GM23248 (cell line): ENCODE results near the gene PET100. TPM values are rescaled to one million over a fixed set of nuclear protein-coding genes. Genes with fewer than 3 reads are reported as not detected.

Source experiments
- DNase-seq: peaks from one replicate; pipeline ENCODE4 v3.0.0-alpha.2; 2015
- H2AFZ ChIP-seq: fragments of 200-600 bp; sonication (generic); 2 replicates; pipeline ENCODE4 v1.6.1; 2016; ENCODE audit warnings: antibody characterized with exemption
- H3F3A ChIP-seq: fragments of 200-600 bp; sonication (generic); 2 replicates; pipeline ENCODE4 v1.6.1; 2016; ENCODE audit warnings: mild to moderate bottlenecking, antibody characterized with exemption, mixed run types; ENCODE audit not compliant: insufficient read depth
- H3K27ac ChIP-seq: fragments of 200-600 bp; sonication (generic); 2 replicates; pipeline ENCODE4 v1.5.1; 2016; ENCODE audit warnings: mild to moderate bottlenecking
- H3K27me3 ChIP-seq: fragments of 200-600 bp; sonication (generic); replicated peaks from 2 replicates; pipeline ENCODE4 v1.6.1; 2016; ENCODE audit warnings: mild to moderate bottlenecking; ENCODE audit not compliant: insufficient read depth
- H3K36me3 ChIP-seq: fragments of 200-600 bp; sonication (generic); 2 replicates; pipeline ENCODE4 v1.6.1; 2016; ENCODE audit warnings: low read depth, mild to moderate bottlenecking
- H3K4me1 ChIP-seq: fragments of 200-600 bp; sonication (generic); 2 replicates; pipeline ENCODE4 v1.6.1; 2016; ENCODE audit warnings: mild to moderate bottlenecking; ENCODE audit not compliant: insufficient read depth
- H3K4me2 ChIP-seq: fragments of 200-600 bp; sonication (generic); one replicate; pipeline ENCODE4 v1.6.1; 2016; ENCODE audit warnings: mild to moderate bottlenecking; ENCODE audit not compliant: unreplicated experiment
- H3K4me3 ChIP-seq: fragments of 200-600 bp; sonication (generic); 2 replicates; pipeline ENCODE4 v1.5.1; 2016; ENCODE audit warnings: mild to moderate bottlenecking
- H3K79me2 ChIP-seq: fragments of 200-600 bp; sonication (generic); 2 replicates; pipeline ENCODE4 v1.6.1; 2016; ENCODE audit warnings: mild to moderate bottlenecking; ENCODE audit not compliant: insufficient read depth
- H3K9ac ChIP-seq: fragments of 200-600 bp; sonication (generic); 2 replicates; pipeline ENCODE4 v1.6.1; 2016; ENCODE audit warnings: mild to moderate bottlenecking
- H3K9me2 ChIP-seq: fragments of 200-600 bp; sonication (generic); 2 replicates; pipeline ENCODE4 v1.6.1; 2016; ENCODE audit warnings: mixed run types, mild to moderate bottlenecking, moderate library complexity; ENCODE audit not compliant: insufficient read depth
- H3K9me3 ChIP-seq: fragments of 200-600 bp; sonication (generic); one replicate; pipeline ENCODE4 v1.6.1; 2017; ENCODE audit warnings: low read depth
- H4K20me1 ChIP-seq: fragments of 200-600 bp; sonication (generic); 2 replicates; pipeline ENCODE4 v1.6.0; 2016; ENCODE audit not compliant: insufficient read depth
- EZH2 ChIP-seq: fragments of 200-600 bp; sonication (generic); IDR thresholded peaks from 2 replicates; pipeline ENCODE4 v1.6.1; 2018; ENCODE audit warnings: antibody characterized with exemption, mild to moderate bottlenecking; ENCODE audit not compliant: insufficient read depth, poor library complexity, severe bottlenecking
- EZH2phosphoT487 ChIP-seq: fragments of 200-600 bp; sonication (generic); IDR thresholded peaks from 2 replicates; pipeline ENCODE4 v1.6.1; 2018; ENCODE audit warnings: antibody characterized with exemption, moderate library complexity, mild to moderate bottlenecking, low read depth; ENCODE audit not compliant: insufficient read depth
- WGBS, 2 experiments: methylation state at CpG; one replicate each; pipeline ENCODE4 v1.1.6; 2015 to 2017; ENCODE audit warnings: low lambda C conversion rate in 2 of 2, low coverage in 1 of 2; ENCODE audit errors: missing lambda C conversion rate in 2 of 2; 5-methylcytosine and 5-hydroxymethylcytosine counted together
- in situ Hi-C: fragments of 300-500 bp; cut with MboI; formaldehyde crosslinking; loops from 2 replicates; pipeline ENCODE4 v1.15.0; 2020
- polyA plus RNA-seq: library from polyadenylated mRNA; unstranded; fragments of >200 nt; fragmentation: Nextera tagmentation; extraction: Ambion mirVana; gene quantifications from 2 replicates; pipeline ENCODE4 v1.2.1, GENCODE V29; 2016
- total RNA-seq: library from RNA; depleted of rRNA; stranded (reverse); fragments of >200 nt; shearing (Covaris generic); gene quantifications from 2 replicates; pipeline ENCODE4 v1.2.3, GENCODE V29; 2014

The PET100 gene
- total and polyA plus RNA-seq, 2 experiments from 2014 or later: 13.5 to 199 TPM

DNA sequence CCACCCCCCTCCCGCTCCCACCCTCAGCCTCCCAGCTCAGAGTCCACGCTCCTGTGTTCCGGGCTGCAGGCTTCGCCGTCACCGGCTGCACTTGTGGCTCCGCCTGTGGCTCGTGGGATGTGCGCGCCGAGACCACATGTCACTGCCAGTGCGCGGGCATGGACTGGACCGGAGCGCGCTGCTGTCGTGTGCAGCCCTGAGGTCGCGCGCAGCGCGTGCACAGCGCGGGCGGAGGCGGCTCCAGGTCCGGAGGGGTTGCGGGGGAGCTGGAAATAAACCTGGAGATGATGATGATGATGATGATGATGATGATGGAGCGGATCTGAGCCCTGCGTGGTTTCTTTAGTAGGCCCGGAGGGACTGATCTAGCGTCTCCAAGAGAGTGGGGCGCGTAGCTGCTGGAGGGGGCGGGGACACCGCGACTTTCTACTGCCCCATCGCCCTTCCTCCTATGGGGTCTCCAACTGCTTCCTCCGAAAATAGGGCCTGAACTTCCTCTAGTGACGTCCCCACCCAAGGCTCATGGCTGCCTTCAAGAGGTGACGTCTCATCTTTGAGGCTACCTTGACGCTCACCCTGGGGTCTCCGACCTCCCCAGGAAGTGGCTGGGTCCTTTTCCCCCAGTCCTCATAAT lies 40.7 kb downstream of the PET100 start:
- no peak overlapping the region for H3K4me2 ChIP-seq
- whole genome bisulfite sequencing, 2 experiments: 3% methylated on average over 38 to 40 of the region's 43 CpGs
- no peaks in the 10 kb centered on the region for H3K36me3 ChIP-seq
- no peaks in the 10 kb centered on the region for H3K9me2 ChIP-seq
- no peaks in the 10 kb centered on the region for H3K4me1 ChIP-seq
- no peak overlapping the region for H3K27ac ChIP-seq
- DNase-seq: peak; percentile 37
- H3K27me3 ChIP-seq: peaks cover 6% of the 10 kb centered on the region
- no peak overlapping the region for H2AFZ ChIP-seq
- no peak overlapping the region for H3K9ac ChIP-seq
- no peaks in the 10 kb centered on the region for H3K79me2 ChIP-seq
- no peaks in the 10 kb centered on the region for H3F3A ChIP-seq
- in situ Hi-C loops: loop anchor here (10.0 kb wide), 1 partner anchor 105 kb away; no protein-coding TSS in a partner anchor
- H4K20me1 ChIP-seq: no peaks in the 10 kb centered on the region
- no peak overlapping the region for H3K4me3 ChIP-seq
- TF ChIP-seq EZH2 (no peak), EZH2phosphoT487 (no peak)
- no peaks in the 10 kb centered on the region for H3K9me3 ChIP-seq

DNA sequence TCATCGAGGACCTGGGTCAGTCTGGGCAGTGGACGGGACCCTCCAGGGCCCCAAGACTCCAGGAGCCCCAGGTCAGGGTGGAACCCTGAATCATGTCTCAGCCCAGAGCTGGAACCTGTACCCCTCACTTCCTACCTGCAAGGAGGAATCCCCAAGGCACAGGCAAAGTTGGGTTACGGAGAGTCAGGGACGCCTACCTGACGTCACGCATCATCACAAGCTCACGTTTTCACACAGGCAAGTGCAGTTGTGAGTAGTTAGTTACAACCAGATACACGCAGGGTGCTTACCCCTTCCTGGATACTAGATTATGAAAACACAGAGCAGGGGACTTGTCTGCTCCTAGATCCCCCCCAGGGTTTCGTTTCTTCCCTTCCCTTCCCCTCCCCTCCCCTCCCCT lies 41.2 kb downstream of the PET100 start:
- H3K4me3 ChIP-seq: no peak overlapping the region
- 41 to 42% methylated on average over 8 to 9 of the region's 9 CpGs for WGBS, 2 experiments
- no peak overlapping the region for H3K4me2 ChIP-seq
- H3K27ac ChIP-seq: no peak overlapping the region
- H3K9ac ChIP-seq: no peak overlapping the region
- H3F3A ChIP-seq: no peaks in the 10 kb centered on the region
- H3K36me3 ChIP-seq: no peaks in the 10 kb centered on the region
- peaks cover 8% of the 10 kb centered on the region for H3K27me3 ChIP-seq
- no peaks in the 10 kb centered on the region for H3K9me3 ChIP-seq
- H2AFZ ChIP-seq: no peak overlapping the region
- H3K79me2 ChIP-seq: no peaks in the 10 kb centered on the region
- in situ Hi-C loops: loop anchor here (10.0 kb wide), 1 partner anchor 106 kb away; no protein-coding TSS in a partner anchor
- TF ChIP-seq EZH2phosphoT487: no peak
- no peak for TF ChIP-seq EZH2
- no peaks in the 10 kb centered on the region for H3K9me2 ChIP-seq
- H3K4me1 ChIP-seq: no peaks in the 10 kb centered on the region
- H4K20me1 ChIP-seq: no peaks in the 10 kb centered on the region
- DNase-seq: no peak

DNA sequence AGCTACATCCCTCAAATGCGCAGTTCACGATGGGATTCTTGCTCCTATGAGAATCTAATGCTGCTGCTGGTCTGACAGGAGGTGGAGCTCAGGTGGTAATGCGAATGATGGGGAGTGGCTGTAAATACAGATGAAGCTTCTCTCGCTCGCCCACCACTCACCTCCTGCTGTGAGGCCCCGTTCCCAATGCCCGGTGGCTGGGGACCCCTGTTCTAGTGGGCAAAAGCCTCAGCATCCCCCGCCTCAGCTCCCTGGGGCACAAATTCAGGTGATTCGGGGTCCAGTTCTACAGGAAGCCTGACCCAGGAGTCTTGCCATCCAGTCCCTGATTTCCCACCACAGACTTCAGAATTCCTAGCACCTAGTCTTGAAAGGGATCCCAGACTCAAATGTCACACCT lies 42.9 kb downstream of the PET100 start:
- no peak overlapping the region for H3K4me2 ChIP-seq
- H3K4me1 ChIP-seq: no peaks in the 10 kb centered on the region
- H3K9me2 ChIP-seq: no peaks in the 10 kb centered on the region
- no peak overlapping the region for H2AFZ ChIP-seq
- no peaks in the 10 kb centered on the region for H3K36me3 ChIP-seq
- no peak overlapping the region for H3K27ac ChIP-seq
- H3F3A ChIP-seq: no peaks in the 10 kb centered on the region
- H3K27me3 ChIP-seq: peaks cover 12% of the 10 kb centered on the region
- H3K9me3 ChIP-seq: no peaks in the 10 kb centered on the region
- in situ Hi-C loops: loop anchor here (10.0 kb wide), 1 partner anchor 108 kb away; no protein-coding TSS in a partner anchor
- H3K4me3 ChIP-seq: no peak overlapping the region
- DNase-seq: no peak
- H3K79me2 ChIP-seq: no peaks in the 10 kb centered on the region
- H4K20me1 ChIP-seq: no peaks in the 10 kb centered on the region
- no peak for TF ChIP-seq EZH2
- no peak for TF ChIP-seq EZH2phosphoT487
- 26 to 36% methylated on average over 9 of the region's 9 CpGs for WGBS, 2 experiments
- no peak overlapping the region for H3K9ac ChIP-seq

DNA sequence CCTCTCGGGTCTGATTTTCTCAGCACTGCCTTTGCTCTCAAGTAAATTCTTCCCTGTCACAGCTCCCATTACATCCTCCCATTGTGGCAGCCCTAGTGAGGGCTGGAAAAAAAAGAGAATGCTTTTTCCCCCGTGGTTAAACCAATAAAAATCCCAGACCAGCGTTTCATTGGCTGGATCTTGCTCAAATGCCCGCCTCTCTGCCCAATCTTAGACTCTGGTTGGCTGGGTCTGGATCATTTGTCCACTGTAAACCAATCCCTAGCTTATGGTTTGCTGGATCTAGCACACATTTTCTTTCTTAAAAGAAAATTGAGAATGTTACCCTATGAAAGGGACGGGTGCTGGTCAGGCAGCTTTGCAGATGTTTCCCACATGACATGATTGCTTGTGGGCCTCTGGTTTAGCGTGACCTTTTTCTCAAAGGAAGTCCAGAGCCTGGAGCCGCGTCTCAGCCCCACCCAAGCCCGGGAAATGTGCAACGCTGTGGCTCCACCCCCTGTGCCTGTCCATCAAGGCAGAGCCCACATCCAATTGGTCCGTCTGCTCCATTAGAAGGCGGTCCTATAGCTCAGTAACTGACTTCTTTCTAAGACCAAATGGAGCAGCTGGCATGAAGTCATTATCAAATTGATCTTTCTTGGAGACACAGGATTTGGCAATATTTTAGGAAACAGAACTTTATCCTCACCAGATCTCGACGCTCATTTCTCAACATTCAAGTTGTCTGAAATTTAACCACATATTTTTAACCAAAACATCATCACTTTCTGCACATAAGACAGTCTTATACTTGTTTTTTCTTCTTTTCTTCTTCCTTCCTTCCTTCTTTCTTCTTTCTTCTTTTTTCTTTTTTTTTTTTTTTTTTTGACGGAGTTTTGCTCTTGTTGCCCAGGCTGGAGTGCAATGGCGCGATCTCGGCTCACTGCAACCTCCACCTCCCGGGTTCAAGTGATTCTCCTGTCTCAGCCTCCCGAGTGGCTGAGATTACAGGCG lies 44.7 kb downstream of the PET100 start:
- peaks cover 18% of the 10 kb centered on the region for H3K27me3 ChIP-seq
- H3F3A ChIP-seq: no peaks in the 10 kb centered on the region
- H3K36me3 ChIP-seq: no peaks in the 10 kb centered on the region
- TF ChIP-seq EZH2 (no peak), EZH2phosphoT487 (no peak)
- peak overlapping the region; percentile 5 for H3K4me2 ChIP-seq
- 38 to 41% methylated on average over 20 to 21 of the region's 21 CpGs for WGBS, 2 experiments
- no peak overlapping the region for H3K4me3 ChIP-seq
- H3K79me2 ChIP-seq: no peaks in the 10 kb centered on the region
- peak; percentile 74 for DNase-seq
- in situ Hi-C loops: loop anchor here (10.0 kb wide), 1 partner anchor 110 kb away; no protein-coding TSS in a partner anchor
- H3K4me1 ChIP-seq: no peaks in the 10 kb centered on the region
- H3K27ac ChIP-seq: no peak overlapping the region
- H3K9me2 ChIP-seq: no peaks in the 10 kb centered on the region
- H2AFZ ChIP-seq: peak overlapping the region; percentile 46
- H3K9ac ChIP-seq: no peak overlapping the region
- no peaks in the 10 kb centered on the region for H4K20me1 ChIP-seq
- no peaks in the 10 kb centered on the region for H3K9me3 ChIP-seq
